ENCODE data around the gene LGR4.

GRCh38 chr11:27460158-27460978 is 12.2 kb downstream of the LGR4 start:
- no peak for TF ChIP-seq ZBTB7A (CRISPR knock-in tag; IDR thresholded peaks at IDR 0.05)
- no peak for TF ChIP-seq ZNF33A (CRISPR knock-in tag; IDR thresholded peaks at IDR 0.05; ENCODE audit: borderline replicate concordance)
- peak; percentile 54; the same call in 1 of the 2 replicates for TF ChIP-seq MIER3 (CRISPR knock-in tag; IDR thresholded peaks at IDR 0.05; ENCODE audit: borderline replicate concordance)
- no peak for TF ChIP-seq PCBP1 (IDR thresholded peaks at IDR 0.05; ENCODE audit: borderline replicate concordance, low read depth, low read length)
- no peak for TF ChIP-seq POLR2A (IDR thresholded peaks at IDR 0.05; ENCODE audit: insufficient read depth in 1 of 2, low read depth in 2 of 2, low read length in 2 of 2)
- 0 out of 2 replicates have a peak, but pooled peaks have one; percentile 35 for TF ChIP-seq BRF2 (CRISPR knock-in tag; IDR thresholded peaks at IDR 0.05)
- no peak for TF ChIP-seq ZNF232 (CRISPR knock-in tag; IDR thresholded peaks at IDR 0.05; ENCODE audit: borderline replicate concordance)
- no peak for TF ChIP-seq SRSF1 (optimal IDR thresholded peaks at IDR 0.05; ENCODE audit: low read depth, low read length)
- TF ChIP-seq, protein P1, sequence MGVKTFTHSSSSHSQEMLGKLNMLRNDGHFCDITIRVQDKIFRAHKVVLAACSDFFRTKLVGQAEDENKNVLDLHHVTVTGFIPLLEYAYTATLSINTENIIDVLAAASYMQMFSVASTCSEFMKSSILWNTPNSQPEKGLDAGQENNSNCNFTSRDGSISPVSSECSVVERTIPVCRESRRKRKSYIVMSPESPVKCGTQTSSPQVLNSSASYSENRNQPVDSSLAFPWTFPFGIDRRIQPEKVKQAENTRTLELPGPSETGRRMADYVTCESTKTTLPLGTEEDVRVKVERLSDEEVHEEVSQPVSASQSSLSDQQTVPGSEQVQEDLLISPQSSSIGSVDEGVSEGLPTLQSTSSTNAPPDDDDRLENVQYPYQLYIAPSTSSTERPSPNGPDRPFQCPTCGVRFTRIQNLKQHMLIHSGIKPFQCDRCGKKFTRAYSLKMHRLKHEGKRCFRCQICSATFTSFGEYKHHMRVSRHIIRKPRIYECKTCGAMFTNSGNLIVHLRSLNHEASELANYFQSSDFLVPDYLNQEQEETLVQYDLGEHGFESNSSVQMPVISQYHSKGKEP (CRISPR knock-in tag; IDR thresholded peaks at IDR 0.05), result no peak
- TF ChIP-seq KDM3A (CRISPR knock-in tag; IDR thresholded peaks at IDR 0.05; ENCODE audit: low read depth), result 0 out of 2 replicates have a peak, but pooled peaks have one; percentile 32
- no peak for TF ChIP-seq EEA1 (CRISPR knock-in tag; IDR thresholded peaks at IDR 0.05; ENCODE audit: borderline replicate concordance)
- TF ChIP-seq FOXA1 (IDR thresholded peaks at IDR 0.05), result no peak
- TF ChIP-seq FOXA1 (CRISPR knock-in tag; IDR thresholded peaks at IDR 0.05), result peak; percentile 69
- no peak for TF ChIP-seq CTCF (CRISPR knock-in tag; IDR thresholded peaks at IDR 0.05)

Data from HepG2 (cell line).